NCI-H446 treated with DMSO at 0.1 percent for 48 hours (cell line): ENCODE results near the gene TMSB10.

Source experiments
- DNase-seq: peaks from one replicate; lab custom pipeline; 2025; lab: John Stamatoyannopoulos, UW

Gene TMSB10

DNA sequence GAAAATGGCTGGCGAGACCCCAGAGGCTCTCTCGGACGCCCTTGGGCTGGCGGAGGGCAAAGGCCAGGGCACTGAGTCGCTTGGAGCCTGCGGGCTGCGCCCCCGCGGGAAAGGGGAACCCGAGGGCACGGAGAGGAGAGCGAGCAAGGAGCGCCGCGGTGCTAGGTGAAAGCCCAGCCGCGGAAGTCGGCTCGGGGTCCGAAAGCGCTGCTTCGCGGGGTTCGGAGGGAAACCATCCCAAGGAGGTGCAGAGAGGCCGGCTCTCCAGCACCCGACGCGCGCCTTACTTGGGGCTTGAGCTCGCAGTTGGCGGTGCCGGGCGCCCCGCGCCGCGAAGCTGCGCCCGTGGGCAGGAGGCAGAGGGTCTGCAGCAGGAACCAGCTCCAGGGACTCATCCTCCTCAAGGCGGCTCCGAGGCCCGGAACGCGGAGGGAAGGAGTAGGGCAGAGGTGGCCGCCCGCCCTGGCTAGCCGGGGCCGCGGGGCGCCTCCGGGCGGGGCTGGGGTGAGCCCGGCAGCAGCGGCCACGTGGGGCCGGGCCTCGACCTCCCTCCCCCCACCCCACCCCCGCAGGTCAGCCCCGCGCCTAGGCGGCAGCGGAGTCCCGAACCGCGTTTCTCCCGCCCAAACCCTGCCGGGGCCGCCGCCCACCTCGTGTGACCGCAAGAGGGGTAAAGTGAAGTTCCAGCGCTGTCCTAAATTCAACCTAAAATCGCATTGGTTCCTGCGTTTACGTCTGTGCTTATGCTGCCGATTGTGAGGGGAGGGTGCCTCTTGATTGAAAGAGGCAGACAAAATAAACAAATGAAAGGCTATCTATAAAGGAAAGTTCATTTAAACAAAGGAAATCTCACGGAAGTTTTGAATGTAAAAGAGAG lies 24.6 kb upstream of the TMSB10 start, which contains the start of gene TRABD2A:
Gene TRABD2A (minus strand): TSS at position 440 of the 877 bp plus-strand sequence. CDS start 45 bp downstream, at position 395.
- no peak for DNase-seq

DNA sequence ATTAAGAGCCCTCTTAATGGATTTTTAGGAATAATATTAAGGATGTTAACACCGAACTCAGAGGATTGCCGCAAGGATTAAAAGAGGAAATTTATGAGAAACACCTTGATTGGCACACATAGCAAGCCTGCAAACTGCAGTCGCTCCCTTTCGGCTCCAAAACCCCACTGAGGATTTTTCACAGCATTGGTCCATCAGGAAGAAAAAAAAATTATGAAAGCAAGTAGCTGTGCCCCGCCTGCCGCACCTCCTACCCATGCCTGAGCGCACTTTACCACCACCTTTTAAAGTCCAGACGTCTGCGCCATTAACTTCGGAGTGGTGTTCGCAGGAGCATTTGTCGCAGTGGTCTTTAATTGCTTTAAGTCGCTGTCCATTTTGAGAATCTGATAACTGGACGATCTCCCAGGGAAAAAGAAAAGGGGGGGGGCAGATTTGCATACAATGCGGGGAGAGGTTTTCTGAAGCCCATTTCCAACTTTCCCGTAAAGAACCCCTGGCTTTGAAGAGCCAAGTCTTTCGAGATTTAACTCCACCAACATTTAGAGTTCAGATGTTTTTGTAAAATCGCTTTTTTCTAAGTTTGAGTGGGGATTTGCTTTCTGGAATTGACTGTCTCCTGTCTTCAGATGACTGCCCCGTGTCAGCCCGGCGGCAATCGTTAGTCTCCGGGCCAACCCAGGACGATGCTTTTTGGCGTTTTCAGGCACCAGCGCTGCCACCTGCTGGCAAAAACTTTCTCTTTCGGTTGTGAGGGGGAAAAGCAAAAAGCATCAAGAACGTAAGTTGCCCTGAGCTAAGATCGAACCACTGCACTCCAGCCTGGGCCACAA lies 23.7 kb upstream of the TMSB10 start:
- DNase-seq = peak; percentile 43

DNA sequence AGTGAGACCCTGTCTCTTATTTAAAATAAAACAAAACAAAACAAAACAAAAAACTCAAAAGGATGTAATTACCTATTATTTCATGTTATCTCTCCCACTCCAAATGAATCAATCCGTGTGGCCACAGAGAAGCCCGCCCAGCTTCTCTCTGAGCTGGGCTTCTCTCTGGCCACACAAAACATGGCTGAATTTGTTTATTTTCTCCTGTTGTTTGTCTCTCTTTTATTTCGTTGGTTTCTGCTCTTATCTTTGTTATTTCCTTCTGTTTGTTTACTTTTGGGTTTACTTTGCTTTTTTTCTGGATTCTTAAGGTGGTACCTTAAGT lies 23.1 kb upstream of the TMSB10 start:
- DNase-seq = no peak

DNA sequence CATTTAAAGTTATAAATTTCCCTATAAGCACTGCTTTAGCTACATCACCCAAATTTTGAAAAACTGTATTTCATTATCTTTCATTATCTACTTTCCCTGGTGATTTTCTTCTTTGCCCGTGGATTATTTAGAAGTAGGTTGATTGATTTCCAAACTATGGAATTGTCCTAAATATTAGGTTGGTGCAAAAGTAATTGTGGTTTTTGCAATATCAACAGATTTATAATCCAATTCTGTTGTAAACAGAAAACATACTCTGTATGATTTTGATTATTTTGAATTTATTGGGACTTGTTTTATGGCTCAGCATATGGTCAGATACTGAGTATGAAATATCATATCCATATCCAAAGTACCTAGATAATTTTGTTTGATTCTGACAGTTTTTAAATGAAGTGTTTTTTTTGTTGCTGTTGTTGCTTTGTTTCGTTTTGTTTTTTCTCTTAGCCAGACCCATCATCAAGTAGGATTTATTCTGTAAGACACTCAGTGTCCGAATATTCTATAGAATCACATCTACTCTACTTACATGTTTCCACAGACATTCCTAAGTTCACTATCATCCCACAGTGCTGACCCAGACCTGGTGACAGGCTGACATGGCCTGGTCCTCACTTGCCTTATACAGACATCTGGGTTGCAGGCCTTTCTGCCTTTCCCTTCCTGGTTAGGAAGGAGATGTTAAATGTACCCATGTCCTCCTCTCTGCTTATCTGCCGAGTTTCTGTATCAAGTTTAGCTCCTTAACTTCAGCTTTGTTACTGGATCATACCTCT lies 22.5 kb upstream of the TMSB10 start:
- no peak for DNase-seq

DNA sequence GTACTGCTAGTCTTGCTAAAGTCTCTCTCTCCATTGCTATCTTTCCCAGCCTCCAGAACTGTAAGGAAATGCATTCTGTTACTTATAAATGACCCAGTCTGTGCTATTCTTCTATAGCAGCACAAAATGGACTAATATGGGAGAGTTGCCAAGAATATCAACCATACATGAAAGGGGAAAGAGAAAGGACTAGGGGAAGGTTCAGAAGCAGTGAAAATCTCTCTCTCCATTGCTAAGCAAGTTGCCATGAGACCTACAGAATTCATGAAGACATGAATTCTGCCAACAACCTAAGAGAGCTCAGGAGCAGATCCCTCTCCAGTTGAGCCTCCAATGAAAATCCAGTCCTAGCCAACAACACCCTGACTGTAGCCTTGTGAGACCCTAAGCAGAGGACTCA lies 21.0 kb upstream of the TMSB10 start:
- DNase-seq = no peak

DNA sequence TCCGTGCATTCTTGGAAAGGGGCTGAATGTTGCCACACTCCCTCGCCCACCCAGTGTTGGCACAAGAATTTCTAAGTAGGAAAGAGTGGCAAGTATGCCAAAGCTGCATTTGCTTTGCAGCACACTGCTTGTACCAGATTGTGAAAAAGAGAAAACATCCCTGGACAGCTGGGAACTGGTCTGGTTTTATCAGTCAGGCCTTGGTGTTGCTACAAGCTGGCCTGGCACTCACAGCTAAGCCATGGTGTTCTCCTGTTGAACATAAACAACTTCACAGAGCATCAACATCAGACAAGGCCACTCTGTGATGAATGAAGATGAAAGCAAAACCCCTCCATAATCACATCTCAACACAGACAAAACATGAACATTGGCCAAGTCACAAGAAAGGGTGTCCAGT lies 20.3 kb upstream of the TMSB10 start:
- DNase-seq = no peak

DNA sequence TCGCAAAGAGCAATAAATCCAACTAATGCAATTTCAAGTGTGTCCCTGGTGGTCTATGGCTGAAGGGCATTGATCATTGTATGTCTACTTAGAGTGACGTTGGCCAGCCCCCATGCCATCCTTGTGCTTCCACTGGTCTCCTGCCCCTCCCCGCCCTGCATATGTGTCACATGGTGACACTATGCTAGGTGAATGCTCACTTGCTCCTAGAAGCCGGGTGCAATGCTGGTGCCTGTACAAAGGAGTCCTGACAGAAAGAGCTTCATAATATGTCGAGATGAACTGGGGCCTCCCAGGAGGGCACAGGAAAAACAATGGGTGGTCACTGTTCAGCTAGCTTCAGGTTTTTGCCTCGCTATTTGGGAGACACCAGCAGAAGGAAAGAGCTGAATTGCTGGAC lies 18.7 kb upstream of the TMSB10 start:
- DNase-seq = no peak

DNA sequence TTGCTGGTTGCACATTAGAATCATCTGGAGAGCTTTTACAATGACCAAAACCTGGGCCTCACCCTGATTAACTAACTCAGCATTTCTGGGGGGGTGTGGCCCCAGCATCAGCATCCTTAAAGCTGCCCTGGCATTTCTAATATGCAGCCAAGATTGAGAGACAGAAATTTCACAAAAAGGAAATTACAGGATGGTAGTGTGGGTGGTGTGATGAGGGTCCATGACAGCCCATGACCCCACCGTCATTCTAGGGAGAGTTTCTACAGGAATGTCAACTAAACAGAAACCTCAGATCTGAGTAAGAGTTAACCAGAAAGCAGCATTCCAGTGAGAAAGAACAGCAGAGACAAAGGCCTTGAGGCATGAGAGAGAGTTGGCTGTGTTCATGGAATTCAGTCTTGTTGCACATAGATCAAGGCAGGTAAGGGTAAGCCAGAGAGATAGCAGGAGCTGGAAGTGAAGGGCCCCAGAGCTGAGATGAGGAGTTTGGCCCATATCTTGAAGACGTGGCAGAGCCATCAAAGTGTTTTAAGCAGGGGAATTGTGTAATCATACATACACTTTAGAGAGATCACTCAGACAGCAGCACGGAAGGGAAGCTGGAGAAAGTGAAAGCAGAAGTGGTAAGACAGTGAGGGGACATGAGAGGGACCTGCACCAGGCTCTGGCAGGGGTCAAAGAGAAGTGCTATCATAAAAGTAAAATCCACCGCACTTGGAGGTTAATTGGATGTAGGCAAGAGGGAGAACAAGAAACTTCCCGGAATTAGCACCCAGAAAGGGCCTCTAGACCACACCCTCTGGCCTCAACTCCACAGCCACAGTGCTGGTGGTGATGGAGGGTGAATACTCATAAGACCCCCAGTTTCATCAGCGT lies 16.8 kb upstream of the TMSB10 start:
- no peak for DNase-seq

DNA sequence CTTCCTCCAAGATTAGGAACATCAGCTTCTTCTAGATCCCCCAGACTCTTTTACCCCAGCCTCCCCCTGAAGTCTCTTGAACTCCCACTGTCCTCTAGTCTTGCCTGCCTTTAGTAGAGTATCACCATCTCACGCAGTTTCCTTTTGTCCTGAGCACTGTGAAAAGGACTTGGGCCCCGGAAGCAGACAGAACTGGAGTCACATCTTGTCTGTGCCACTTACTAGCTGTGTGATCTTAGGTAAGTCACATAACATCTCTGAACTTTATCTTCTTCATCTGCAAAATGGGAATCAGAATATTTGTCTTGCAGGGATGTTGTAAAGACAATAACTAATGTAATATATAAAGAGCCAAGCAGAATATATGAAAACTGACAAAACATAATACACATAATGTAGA lies 16.1 kb upstream of the TMSB10 start:
- no peak for DNase-seq

DNA sequence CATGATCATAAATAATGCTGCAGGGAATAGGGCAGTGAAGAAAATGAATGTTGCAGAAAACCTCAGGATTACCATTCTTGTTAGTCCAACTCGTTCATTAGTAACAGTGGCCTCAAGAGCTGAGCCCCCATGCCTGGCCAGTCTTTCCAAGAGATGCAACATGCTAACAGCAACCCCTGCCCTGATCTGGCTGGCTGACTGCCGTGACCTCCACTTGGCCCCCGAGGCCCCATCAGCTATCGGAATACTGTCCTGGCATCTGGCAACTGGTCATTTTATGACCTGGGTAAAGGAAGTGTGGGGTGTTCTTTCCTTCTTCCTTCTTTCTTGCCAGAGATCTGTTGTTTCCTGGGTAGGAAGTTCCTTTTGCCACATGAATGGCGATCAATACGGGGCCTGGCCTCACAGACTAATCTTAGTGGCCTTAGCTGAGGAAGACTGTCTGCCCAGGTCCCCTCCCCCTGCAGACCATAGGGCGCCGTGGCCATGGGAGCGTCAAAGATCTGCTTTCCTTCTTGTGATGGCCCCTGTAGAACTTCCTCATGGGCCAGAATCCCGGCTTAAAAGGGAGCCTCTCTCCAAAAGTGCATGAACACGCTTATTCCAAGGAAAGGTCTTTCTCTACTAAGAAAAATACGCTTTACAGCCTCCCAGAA lies 14.0 kb upstream of the TMSB10 start:
- no peak for DNase-seq

DNA sequence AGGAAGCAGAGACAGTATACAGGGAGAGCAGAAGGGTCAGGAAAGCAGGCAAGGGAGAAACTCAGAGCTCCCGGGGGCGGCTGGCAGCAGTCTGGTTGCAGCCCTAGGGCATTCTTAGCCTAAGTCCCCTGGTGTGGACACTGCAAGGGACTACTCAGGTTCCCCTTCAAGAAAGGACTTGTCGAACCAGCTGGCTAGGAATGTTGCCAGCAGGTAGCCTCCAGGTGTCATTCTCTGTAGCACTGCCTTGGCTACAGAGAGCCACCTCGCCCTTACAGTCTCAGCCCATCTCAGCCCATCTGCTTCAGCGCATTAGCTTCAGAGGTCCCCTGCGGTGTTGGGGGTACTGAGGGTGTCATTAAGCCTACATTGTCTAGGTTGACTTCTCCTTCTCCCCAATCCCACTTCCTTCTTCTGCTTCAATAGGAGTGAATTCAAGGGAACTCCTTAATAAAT lies 11.3 kb upstream of the TMSB10 start:
- DNase-seq = no peak

DNA sequence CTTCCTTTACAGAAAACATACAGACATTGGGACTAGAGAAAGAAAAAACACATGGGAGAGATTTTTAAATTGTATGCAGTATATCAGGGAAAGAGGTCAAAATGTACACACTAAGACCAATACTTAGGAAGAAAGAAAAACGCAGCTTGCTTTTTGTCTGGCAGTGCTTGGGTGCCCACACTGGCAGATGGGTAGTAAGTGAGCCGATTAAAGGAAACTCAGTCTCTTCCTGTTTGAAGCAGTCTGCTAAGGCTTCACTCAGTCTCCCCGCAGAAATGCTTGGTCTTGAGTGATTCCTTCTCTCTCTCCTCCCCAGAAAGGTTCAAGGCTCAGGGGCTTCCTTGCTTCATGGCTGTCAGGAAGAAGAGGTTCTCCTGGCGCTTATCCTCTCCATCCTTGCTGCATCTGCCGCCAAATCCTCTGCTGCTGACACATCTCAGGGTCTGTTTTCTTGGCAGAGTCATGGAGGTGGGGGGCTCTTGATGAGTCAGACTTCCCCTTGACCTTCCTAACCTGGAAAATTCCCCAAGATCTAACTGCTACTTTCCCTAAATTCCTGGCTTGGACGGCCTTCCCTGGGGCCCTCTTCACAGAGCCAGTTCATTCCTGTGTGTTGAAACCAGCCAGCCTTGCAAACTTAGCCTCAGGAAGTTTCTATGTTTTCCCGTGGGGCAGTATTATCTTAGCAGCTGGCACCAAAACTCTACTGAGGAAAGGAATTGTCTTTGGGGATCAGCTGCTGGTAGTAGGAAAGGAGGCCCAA lies 10.5 kb upstream of the TMSB10 start:
- DNase-seq = no peak

DNA sequence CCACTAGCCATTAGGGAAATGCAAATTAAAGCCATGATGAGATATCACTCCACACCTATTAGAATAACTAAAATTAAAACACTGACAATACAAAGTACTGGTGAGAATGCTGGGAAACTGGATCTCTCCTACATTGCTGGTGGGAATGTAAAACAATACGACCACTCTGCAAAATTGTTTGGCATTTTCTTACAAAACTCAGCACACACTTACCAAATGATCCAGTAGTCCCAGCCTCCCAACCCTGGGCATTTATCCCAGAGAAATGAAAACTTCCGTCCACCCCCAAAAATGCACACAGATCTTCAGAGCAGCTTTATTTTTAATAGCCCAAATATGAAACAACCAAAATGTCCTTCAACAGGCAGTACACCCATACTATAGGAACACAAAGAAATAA lies 8.9 kb upstream of the TMSB10 start:
- DNase-seq = no peak

DNA sequence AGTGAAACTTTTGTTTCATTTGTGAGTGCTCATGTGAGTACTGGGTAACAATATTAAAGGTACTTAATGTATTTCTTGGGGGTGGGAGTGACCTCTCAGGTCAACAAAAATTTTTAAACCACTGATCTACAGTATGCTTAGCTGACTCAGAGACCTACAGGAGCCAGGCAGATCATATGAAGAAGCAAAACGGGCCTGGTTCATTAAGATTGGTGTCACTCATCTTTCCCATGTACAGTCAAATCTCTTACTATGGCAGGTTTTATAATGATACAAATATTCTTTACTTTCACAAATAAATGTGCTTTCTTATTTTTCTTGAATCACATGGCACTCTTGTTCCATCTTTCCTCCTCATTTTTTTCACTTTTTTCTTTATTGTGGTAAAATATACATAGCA lies 7.7 kb upstream of the TMSB10 start:
- DNase-seq = no peak

DNA sequence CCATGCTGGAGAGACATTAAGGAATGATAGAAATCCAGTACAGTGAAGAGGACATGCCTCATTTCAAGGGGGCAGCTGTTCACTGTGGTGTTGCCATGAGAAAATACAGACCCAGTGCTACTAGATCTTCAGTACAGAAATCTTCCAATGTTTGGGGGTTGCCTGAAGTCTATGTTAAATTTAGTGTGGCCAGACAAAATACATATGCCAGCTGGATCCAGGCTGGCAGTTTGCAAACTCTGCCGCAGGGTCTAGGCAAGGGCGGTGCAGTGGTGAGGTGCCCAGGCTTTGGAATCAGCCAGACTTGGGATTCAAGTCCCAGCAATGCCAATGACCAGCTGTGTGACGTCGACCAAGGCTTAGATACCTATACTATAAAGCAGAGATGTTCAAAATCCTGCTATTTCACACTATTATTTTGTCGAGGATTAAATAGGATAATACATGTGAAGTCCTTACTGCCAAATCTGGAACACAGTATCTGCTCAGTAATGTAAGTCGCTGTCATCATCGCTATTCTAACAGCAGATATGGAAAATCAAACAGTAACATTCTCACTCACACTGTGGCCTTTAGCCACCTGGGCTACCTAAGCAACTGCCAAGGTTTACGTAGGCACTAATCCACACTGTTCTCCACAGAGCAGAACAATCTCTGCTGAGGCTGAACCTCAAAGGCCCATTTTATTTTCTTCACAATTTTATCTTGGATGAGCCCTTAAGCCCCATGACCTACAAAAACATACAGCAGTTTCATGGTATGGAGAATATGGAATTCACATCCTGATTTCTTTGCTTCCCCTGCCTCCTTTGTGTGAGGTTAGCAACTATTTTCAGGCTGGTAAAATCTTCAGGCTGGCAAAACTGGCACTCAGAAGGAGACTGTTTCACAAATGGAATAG lies 5.9 kb upstream of the TMSB10 start:
- no peak for DNase-seq

DNA sequence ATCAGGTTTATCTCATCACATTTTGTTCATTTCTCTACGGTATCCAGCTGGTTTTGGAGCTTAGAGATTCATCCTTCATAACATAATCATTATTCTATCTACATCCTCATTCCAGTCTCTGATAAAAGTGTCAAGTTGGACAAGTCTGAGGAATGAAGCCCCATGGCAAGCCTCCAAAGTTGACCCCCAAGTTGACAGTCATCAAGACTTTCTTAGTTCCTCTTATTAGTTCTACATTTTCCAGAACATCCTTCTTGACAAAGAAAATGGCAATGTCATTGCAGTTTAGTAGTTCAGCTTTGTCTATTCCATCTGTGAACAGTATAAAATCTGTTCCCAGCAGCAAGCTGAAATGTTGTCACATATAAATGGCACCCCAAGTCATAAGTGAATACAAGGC lies 4.5 kb upstream of the TMSB10 start:
- no peak for DNase-seq

DNA sequence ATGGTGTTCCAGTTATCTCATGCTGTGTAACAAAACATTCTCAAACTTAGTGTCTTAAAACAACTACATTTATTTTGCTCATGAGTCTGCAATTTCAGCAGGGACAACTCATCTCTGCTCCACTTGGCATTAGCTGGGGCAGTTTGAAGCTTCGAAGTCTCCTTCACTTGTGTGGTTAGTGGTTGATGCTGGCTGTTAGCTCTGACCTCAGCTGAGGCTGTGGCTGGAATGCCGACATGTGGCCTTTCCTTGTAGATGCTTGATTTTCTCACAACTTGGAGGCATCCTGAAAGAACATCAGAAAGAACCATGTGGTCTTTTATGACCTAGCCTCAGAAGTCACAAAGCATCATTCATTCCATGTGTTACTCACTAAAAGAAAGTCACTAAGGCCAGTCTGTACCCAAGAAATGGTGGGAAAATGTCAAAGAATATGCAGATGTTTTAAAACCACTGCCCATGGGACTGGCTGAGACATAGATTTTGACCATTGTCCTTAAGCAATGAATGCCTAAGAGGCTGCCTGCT lies 3.8 kb upstream of the TMSB10 start:
- DNase-seq = no peak

DNA sequence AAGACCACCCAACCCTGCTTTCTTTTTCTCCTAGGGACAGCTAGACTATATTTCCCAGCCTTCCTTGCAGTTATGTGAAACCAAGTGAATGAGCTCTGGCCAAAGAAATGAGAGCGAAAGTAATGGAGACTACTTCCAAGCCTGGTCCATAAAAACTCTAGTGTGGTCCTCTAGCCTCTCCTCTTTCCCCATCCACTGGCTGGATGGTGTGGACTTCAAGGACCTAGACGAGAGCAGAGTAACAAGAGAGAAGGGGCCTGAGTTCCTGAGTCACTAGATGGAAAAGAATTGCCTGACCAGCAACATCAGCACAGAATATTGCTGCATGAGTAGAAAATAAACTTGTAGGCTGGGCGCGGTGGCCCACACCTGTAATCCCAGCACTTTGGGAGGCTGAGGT lies 2.9 kb upstream of the TMSB10 start:
- no peak for DNase-seq

DNA sequence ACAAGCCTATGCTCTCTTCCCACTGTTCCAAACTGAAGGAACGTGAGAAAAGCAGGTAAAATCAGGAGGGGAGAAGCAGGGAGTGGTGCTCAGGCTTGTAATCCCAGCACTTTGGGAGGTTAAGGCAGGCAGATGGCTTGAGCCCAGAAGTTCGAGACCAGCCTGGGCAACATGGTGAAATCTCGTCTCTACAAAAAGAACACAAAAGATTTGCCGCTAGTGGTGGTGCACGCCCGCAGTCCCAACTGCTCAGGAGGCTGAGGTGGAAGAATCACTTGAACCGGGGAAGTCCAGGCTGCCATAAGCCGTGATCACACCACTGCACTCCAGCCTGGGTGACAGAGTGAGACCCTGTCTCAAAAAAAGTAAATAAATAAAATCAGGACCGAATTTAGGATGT lies 1.3 kb upstream of the TMSB10 start:
- DNase-seq = no peak
